Ectodermal cell (in vitro differentiated cells): ENCODE measurements around the gene DRP2.

Source experiments
- H3K27ac ChIP-seq: 2 replicates; pipeline ENCODE4 v1.7.0; 2013; ENCODE audit warnings: mild to moderate bottlenecking, low read depth, low read length; ENCODE audit not compliant: insufficient read depth, poor library complexity, severe bottlenecking
- H3K27me3 ChIP-seq: 2 replicates; pipeline ENCODE4 v1.7.0; 2013; ENCODE audit warnings: mild to moderate bottlenecking, low read length; ENCODE audit not compliant: insufficient read depth, control insufficient read depth, poor library complexity, severe bottlenecking
- H3K36me3 ChIP-seq: one replicate; pipeline ENCODE4 v1.7.0; 2013; ENCODE audit warnings: low read length; ENCODE audit not compliant: control insufficient read depth, insufficient read depth
- H3K4me1 ChIP-seq: one replicate; pipeline ENCODE4 v1.7.0; 2013; ENCODE audit warnings: low read length; ENCODE audit not compliant: control insufficient read depth, insufficient read depth
- H3K4me3 ChIP-seq: 2 replicates; pipeline ENCODE4 v1.7.0; 2013; ENCODE audit warnings: low read depth, low read length, control low read depth; ENCODE audit not compliant: insufficient read depth
- H3K9me3 ChIP-seq: 2 replicates; pipeline ENCODE4 v1.7.0; 2013; ENCODE audit warnings: mild to moderate bottlenecking, low read length, moderate library complexity; ENCODE audit not compliant: control insufficient read depth
- WGBS, 2 experiments: methylation state at CpG; one replicate each; pipeline ENCODE4 v1.1.7; 2013; ENCODE audit warnings: missing lambda C conversion rate in 2 of 2; 5-methylcytosine and 5-hydroxymethylcytosine counted together

The DRP2 gene

GRCh38 chrX:101208152-101208905 lies 11.3 kb upstream of the DRP2 start:
- no peak overlapping the region for H3K27ac ChIP-seq
- H3K36me3 ChIP-seq, result no peaks in the 10 kb centered on the region
- 59 to 62% methylated on average over 4 of the region's 4 CpGs for WGBS, 2 experiments
- no peaks in the 10 kb centered on the region for H3K9me3 ChIP-seq
- H3K27me3 ChIP-seq, result no peaks in the 10 kb centered on the region
- no peaks in the 10 kb centered on the region for H3K4me1 ChIP-seq
- H3K4me3 ChIP-seq, result no peak overlapping the region

DNA sequence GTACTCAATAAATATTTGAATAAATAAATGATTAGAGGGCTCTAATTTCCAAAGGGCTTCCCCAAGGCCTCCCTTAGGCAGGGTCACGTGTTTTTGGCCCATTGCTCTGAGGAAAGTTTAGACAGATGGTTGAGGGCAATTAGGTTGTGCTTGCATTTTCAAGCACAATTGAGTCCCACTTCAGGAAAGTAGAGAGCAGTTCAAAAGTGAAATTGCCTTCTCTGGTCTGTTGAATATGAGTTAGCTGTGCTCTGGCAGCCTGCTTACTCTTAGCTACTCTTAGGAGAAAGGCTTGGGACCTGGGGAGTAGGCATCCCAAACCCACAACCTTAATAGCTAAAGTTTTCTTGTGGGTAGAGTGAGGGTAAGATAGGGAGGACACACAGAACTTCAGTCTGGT lies 9.0 kb upstream of the DRP2 start:
- Histone ChIP-seq H3K27ac (no peak overlapping the region), H3K9me3 (no peaks in the 10 kb centered on the region), H3K4me3 (no peak overlapping the region), H3K36me3 (no peaks in the 10 kb centered on the region), H3K27me3 (no peaks in the 10 kb centered on the region), H3K4me1 (no peaks in the 10 kb centered on the region)
- 92 to 95% methylated on average over 1 of the region's 1 CpG for WGBS, 2 experiments

DNA sequence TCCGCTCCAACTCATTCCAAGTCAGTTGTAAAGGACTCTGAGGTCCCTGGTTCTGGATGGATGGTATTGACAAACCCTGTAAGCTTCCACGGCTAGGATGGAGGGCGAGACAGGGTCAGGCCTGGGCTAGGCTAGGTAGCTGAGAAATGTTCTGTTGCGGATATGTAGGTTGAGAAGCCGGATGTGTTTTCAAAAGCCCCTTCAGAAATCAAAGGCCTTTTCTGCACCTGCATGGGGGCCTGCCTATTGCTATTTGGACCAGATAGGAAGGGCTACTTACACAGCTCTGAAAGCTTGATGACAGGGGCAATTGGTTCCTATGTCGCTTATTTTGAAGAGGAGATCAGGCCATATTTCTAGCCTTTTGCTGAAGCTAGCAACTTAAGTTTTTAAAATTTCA lies 1.9 kb upstream of the DRP2 start:
- Histone ChIP-seq H3K36me3 (no peaks in the 10 kb centered on the region), H3K4me1 (no peaks in the 10 kb centered on the region), H3K9me3 (no peaks in the 10 kb centered on the region), H3K27me3 (no peaks in the 10 kb centered on the region), H3K27ac (no peak overlapping the region), H3K4me3 (no peak overlapping the region)
- 95 to 98% methylated on average over 6 of the region's 6 CpGs for WGBS, 2 experiments

GRCh38 chrX:101219864-101220346 lies 319 bp downstream of the DRP2 start:
- Histone ChIP-seq H3K27ac (no peak overlapping the region), H3K27me3 (no peaks in the 10 kb centered on the region), H3K9me3 (no peaks in the 10 kb centered on the region), H3K4me3 (no peak overlapping the region), H3K36me3 (no peaks in the 10 kb centered on the region), H3K4me1 (no peaks in the 10 kb centered on the region)
- WGBS, 2 experiments, result 59 to 73% methylated on average over 8 to 9 of the region's 12 CpGs

DNA sequence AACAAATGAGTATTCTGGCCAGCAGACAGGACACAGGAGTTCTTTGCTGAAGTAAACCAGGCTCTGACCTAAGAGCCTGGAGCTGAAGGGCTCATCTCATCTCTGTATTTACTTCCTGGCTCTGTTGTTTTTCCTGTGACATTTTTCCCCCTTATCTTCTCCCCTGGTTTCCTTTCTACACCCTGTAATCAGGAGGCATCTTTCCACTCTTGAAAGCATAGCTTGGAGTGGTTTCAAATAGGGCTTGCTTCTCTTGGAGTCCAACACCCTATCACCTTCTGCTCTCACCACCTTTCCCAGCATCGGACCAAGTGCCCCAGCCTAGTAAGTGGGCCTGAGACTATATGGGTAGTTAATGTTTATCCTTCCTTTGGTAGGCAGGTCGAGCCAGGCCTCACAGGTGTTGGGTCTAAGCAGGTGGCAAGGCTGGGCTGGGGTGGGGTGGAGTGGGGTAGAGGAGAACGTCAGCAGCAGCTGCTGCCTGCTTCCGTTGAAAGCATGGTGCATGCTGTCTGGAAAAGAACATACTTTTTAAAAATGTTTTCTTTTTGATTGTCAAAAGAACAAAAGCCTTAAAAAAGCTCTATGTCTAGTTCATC lies 1.2 kb downstream of the DRP2 start:
- H3K27me3 ChIP-seq, result no peaks in the 10 kb centered on the region
- H3K4me3 ChIP-seq, result no peak overlapping the region
- 90 to 95% methylated on average over 3 to 4 of the region's 4 CpGs for WGBS, 2 experiments
- H3K9me3 ChIP-seq, result no peaks in the 10 kb centered on the region
- H3K4me1 ChIP-seq, result no peaks in the 10 kb centered on the region
- no peak overlapping the region for H3K27ac ChIP-seq
- no peaks in the 10 kb centered on the region for H3K36me3 ChIP-seq

DNA sequence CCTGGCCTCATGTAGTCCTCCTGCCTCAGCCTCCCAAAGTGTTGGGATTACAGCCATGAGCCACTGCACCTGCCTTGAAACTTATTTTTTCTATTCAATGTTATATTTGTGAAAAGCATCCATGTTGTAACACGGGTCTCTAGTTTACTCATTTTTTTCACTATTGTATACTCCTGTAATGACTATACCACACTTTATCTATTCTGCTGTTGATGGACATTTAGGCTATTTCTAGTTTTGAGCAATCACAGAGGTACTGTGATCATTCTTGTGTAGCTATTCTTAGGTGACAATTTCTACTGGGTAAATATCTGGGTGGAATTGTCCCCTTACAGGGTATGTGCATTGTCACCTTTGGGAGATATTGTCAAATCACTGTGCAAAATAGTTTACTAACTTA lies 3.6 kb downstream of the DRP2 start:
- no CpG with 5 or more reads among the region's 1 CpG for WGBS, 2 experiments
- no peaks in the 10 kb centered on the region for H3K36me3 ChIP-seq
- no peak overlapping the region for H3K27ac ChIP-seq
- H3K4me3 ChIP-seq, result no peak overlapping the region
- H3K9me3 ChIP-seq, result no peaks in the 10 kb centered on the region
- H3K27me3 ChIP-seq, result no peaks in the 10 kb centered on the region
- H3K4me1 ChIP-seq, result no peaks in the 10 kb centered on the region

GRCh38 chrX:101229170-101229569 lies 9.6 kb downstream of the DRP2 start:
- H3K4me3 ChIP-seq, result no peak overlapping the region
- no peaks in the 10 kb centered on the region for H3K36me3 ChIP-seq
- WGBS, 2 experiments, result 100% methylated on average over 1 of the region's 1 CpG; no CpG with 5 or more reads in 1 of the 2 experiments
- no peaks in the 10 kb centered on the region for H3K27me3 ChIP-seq
- H3K27ac ChIP-seq, result no peak overlapping the region
- H3K9me3 ChIP-seq, result no peaks in the 10 kb centered on the region
- H3K4me1 ChIP-seq, result no peaks in the 10 kb centered on the region

- H3K36me3 ChIP-seq, result no peaks in the 10 kb centered on the region
- no peak overlapping the region for H3K27ac ChIP-seq
- H3K27me3 ChIP-seq, result no peaks in the 10 kb centered on the region
- no peaks in the 10 kb centered on the region for H3K9me3 ChIP-seq
- H3K4me1 ChIP-seq, result no peaks in the 10 kb centered on the region
- WGBS, 2 experiments, result 97 to 99% methylated on average over 2 of the region's 2 CpGs
- no peak overlapping the region for H3K4me3 ChIP-seq
Observed at GRCh38 chrX:101230636-101231035, 11.1 kb downstream of the DRP2 start.

GRCh38 chrX:101231080-101231479 lies 11.5 kb downstream of the DRP2 start:
- H3K4me3 ChIP-seq, result no peak overlapping the region
- H3K27ac ChIP-seq, result no peak overlapping the region
- 91 to 92% methylated on average over 1 of the region's 1 CpG for whole genome bisulfite sequencing, 2 experiments
- H3K27me3 ChIP-seq, result no peaks in the 10 kb centered on the region
- H3K36me3 ChIP-seq, result no peaks in the 10 kb centered on the region
- H3K9me3 ChIP-seq, result no peaks in the 10 kb centered on the region
- H3K4me1 ChIP-seq, result no peaks in the 10 kb centered on the region

GRCh38 chrX:101232316-101232715 lies 12.7 kb downstream of the DRP2 start:
- Histone ChIP-seq H3K27ac (no peak overlapping the region), H3K4me3 (no peak overlapping the region), H3K9me3 (no peaks in the 10 kb centered on the region), H3K36me3 (no peaks in the 10 kb centered on the region), H3K27me3 (no peaks in the 10 kb centered on the region), H3K4me1 (no peaks in the 10 kb centered on the region)
- 90 to 94% methylated on average over 5 of the region's 5 CpGs for whole genome bisulfite sequencing, 2 experiments
